Breast epithelium (tissue), 4 donors: ENCODE measurements around the gene SHROOM2. TPM values are rescaled to one million over a fixed set of nuclear protein-coding genes. Genes with fewer than 3 reads are reported as not detected.
A peak's percentile ranks its signal among the peaks of the same experiment; 100 is the strongest.

Source experiments
- DNase-seq, 2 donors: peaks; one replicate each; pipeline ENCODE4 v3.0.0-alpha.2; 2019; ENCODE audit warnings: low spot score in 2 of 2
- H3K27ac ChIP-seq, 2 donors: fragments of 200-600 bp; sonication (generic) in 1 of 2; one replicate each; pipeline ENCODE4 v1.5.1; 2016 to 2019; ENCODE audit warnings: mild to moderate bottlenecking in 1 of 2
- H3K27me3 ChIP-seq, 2 donors: fragments of 200-600 bp; sonication (generic) in 1 of 2; one replicate each; pipeline versions ENCODE4 v1.5.1 to v1.6.0; 2017 to 2019; ENCODE audit warnings: control low read depth in 1 of 2, mild to moderate bottlenecking in 1 of 2
- H3K36me3 ChIP-seq: fragments of 200-600 bp; one replicate; pipeline ENCODE4 v1.5.1; 2019
- H3K4me1 ChIP-seq, 2 donors: fragments of 200-600 bp; sonication (generic); one replicate each; pipeline ENCODE4 v1.5.1; 2016 to 2019; ENCODE audit warnings: control low read depth in 1 of 2
- H3K4me3 ChIP-seq, 3 donors: fragments of 200-600 bp; sonication (generic); 1 replicate in 2 of 3; 2 replicates in 1 of 3; pipeline ENCODE4 v1.5.1; 2016 to 2019; ENCODE audit warnings: mild to moderate bottlenecking in 3 of 3, moderate library complexity in 2 of 3
- H3K9me3 ChIP-seq, 2 donors: fragments of 200-600 bp; sonication (generic) in 1 of 2; one replicate each; pipeline ENCODE4 v1.5.1; 2016 to 2019; ENCODE audit warnings: control low read depth in 1 of 2
- POLR2A ChIP-seq: fragments of 450-650 bp; IDR thresholded peaks from one replicate; pipeline ENCODE4 v1.6.1; 2016; ENCODE audit warnings: antibody characterized with exemption, mild to moderate bottlenecking, moderate library complexity
- POLR2AphosphoS5 ChIP-seq, 3 donors: sonication (generic); formaldehyde crosslinking; IDR thresholded peaks; one replicate each; pipeline ENCODE4 v1.6.1; 2017; ENCODE audit warnings: antibody characterized with exemption in 3 of 3
- intact Hi-C: fragments of 100-400 bp; cut with DNase I; formaldehyde crosslinking; loops from one replicate; pipeline ENCODE4 v1.15.1; 2023; ENCODE audit warnings: low total_unique reads
- total RNA-seq, 3 donors: library from RNA; depleted of rRNA; stranded (reverse); fragments of >200 nt; gene quantifications; one replicate each; pipeline ENCODE4 v1.1.0, GENCODE V29; 2016
- TF ChIP-seq, protein P1 (sequence below), 3 donors: fragments of 450-650 bp; IDR thresholded peaks; one replicate each; pipeline ENCODE4 v1.5.1; 2016 to 2017; ENCODE audit warnings: antibody characterized with exemption in 3 of 3, mild to moderate bottlenecking in 3 of 3, moderate library complexity in 3 of 3

SHROOM2 gene
- total RNA-seq, 3 donors from 2014 or later, result 0.48 to 4.5 (median 3.9) TPM

DNA sequence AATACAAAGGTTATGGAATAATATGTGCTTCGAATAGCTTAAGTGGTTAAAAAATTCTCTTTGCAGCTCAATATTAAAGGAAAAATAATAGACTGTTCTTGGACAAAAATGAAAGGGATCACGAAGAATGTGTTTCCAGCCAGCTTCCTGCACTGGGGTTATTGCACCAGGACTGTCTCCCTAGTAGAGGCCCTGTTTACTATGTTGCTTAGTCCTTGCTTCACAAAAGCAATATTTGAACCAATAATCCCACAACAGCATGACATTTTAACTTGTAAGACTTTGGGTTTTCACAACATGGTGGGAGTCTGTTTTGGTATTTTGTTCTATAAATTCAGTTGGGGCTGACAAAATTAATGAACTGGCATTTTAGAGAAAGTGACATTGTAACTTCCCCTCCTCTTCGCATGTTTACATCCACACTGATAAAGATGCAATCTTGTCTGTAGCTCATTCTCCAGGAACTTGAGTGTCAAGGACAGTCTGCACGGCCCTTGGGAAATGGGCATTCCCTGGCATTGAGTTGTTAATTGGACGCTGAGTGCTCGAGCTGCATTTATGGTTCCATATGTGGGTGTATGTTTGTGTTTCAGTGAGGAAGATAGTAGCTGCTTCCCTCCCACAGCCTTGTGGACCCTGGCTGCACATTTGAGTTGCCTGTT is 39.0 kb downstream of the SHROOM2 start:
- DNase-seq, result no peak
- intact Hi-C loops, result no loop called here

DNA sequence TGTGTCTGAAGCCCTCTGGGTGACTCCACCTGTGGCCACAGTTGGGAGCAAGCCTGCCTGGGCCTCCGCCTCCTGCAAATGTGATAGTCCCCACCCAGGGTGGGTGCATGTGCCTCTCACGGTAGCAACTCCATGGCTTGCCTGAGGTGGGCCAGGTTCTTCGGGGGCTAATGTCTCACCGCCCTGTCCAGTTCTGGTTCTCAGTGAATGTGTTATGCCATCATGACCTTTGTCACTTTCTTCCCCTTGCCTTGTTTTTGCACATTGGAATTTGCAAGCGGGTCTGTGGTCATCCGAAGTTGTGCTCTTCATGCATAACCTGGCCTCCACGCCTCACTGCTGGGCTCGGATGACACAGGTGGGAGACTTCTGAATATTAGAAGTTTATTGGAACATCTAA is 39.7 kb downstream of the SHROOM2 start:
- Histone ChIP-seq H3K4me1 (no peaks in the 10 kb centered on the region), H3K4me3 (no peak overlapping the region), H3K36me3 (no peaks in the 10 kb centered on the region), H3K27me3 (peaks cover 0 to 19% of the 10 kb centered on the region in 2 donors), H3K27ac (no peak overlapping the region), H3K9me3 (no peaks in the 10 kb centered on the region)
- TF ChIP-seq POLR2AphosphoS5 (IDR thresholded peaks at IDR 0.05) (no peak), POLR2A (no peak)
- TF ChIP-seq, protein P1, sequence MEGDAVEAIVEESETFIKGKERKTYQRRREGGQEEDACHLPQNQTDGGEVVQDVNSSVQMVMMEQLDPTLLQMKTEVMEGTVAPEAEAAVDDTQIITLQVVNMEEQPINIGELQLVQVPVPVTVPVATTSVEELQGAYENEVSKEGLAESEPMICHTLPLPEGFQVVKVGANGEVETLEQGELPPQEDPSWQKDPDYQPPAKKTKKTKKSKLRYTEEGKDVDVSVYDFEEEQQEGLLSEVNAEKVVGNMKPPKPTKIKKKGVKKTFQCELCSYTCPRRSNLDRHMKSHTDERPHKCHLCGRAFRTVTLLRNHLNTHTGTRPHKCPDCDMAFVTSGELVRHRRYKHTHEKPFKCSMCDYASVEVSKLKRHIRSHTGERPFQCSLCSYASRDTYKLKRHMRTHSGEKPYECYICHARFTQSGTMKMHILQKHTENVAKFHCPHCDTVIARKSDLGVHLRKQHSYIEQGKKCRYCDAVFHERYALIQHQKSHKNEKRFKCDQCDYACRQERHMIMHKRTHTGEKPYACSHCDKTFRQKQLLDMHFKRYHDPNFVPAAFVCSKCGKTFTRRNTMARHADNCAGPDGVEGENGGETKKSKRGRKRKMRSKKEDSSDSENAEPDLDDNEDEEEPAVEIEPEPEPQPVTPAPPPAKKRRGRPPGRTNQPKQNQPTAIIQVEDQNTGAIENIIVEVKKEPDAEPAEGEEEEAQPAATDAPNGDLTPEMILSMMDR (IDR thresholded peaks at IDR 0.05), result no peak
- intact Hi-C loops, result no loop called here
- no peak for DNase-seq

More for the DNA sequence above, 39.0 kb downstream of the SHROOM2 start:
- H3K36me3 ChIP-seq, result no peaks in the 10 kb centered on the region
- peaks cover 0 to 19% of the 10 kb centered on the region in 2 donors for H3K27me3 ChIP-seq
- TF ChIP-seq, protein P1 (IDR thresholded peaks at IDR 0.05), result no peak
- no peak for TF ChIP-seq POLR2AphosphoS5 (IDR thresholded peaks at IDR 0.05)
- TF ChIP-seq POLR2A, result no peak
- no peak overlapping the region for H3K4me3 ChIP-seq
- H3K27ac ChIP-seq, result no peak overlapping the region
- H3K4me1 ChIP-seq, result no peaks in the 10 kb centered on the region
- no peaks in the 10 kb centered on the region for H3K9me3 ChIP-seq

DNA sequence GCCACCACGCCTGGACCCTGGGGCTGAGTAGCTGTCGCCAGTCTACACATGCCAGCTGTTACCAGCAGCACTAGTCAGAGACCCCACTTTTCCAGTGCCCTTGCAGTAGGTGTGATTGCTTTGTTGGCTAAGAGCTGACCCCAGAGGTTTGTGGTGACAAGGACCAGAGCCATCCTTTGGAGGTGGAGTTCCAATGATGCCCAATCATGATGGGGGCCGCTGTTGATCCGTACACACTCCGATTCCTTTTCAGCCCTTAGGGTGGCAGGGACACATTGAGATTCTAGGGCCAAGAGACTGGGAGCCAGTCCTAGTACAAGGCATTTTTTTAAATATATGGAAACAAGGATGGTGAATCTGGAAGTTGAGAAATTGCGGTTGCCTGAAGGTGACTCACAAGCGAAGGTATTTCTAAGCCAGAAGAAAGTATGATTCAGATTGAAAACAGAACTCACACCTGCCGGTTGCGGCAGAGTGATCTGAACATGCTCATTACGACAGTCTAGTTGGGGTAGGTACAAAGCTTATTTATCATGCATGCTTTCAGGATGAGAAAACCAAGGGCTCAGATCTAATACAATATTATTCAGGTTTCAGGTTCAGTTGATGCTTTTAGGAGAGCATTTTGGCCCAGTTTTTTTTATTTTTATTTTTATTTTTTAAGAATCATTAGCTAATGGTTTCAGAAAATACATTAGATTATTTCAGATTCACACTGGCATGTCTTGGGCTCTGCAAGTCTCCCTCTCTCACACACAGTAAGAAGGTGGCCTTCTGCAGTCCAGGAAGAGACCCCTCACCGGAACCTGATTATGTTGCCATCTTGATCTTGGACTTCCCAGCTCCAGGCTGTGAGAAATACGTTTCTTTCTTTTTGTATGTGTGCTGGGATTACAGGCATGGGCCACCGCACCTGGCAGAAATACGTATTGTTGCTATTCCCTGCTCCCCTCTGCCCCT is 43.4 kb downstream of the SHROOM2 start:
- intact Hi-C loops, result no loop called here
- H3K27me3 ChIP-seq, result peaks cover 0 to 11% of the 10 kb centered on the region in 2 donors
- DNase-seq, result peak in 1 of 2 donors; percentile 43
- no peaks in the 10 kb centered on the region for H3K9me3 ChIP-seq
- H3K4me1 ChIP-seq, result no peaks in the 10 kb centered on the region
- H3K4me3 ChIP-seq, result no peak overlapping the region
- H3K36me3 ChIP-seq, result no peaks in the 10 kb centered on the region
- peak overlapping the region in 1 of 2 donors; percentile 9 for H3K27ac ChIP-seq
- TF ChIP-seq, protein P1 (IDR thresholded peaks at IDR 0.05), result no peak
- TF ChIP-seq POLR2AphosphoS5 (IDR thresholded peaks at IDR 0.05) (no peak), POLR2A (no peak)

DNA sequence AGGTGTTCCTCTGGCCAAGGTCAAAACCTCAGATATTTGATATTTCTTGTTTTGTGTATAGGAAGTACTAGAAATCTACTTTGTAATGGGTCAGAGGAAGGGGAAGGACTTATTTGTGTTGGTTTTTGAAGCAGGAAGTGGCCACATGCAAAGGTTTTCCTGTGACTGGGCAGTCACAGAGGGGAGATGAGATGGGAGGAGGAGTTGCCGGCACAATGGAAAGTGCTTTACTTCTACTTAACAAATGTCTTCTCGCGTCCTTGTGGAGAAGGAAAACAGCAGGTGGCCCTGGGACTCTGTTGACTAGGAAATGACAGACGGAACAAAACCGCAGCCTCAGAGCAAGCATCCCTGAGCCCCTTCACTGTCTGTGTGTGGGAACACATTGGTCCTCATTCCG is 46.6 kb downstream of the SHROOM2 start:
- no peak for DNase-seq
- TF ChIP-seq POLR2A (no peak), POLR2AphosphoS5 (IDR thresholded peaks at IDR 0.05) (no peak)
- TF ChIP-seq, protein P1 (IDR thresholded peaks at IDR 0.05), result no peak
- peaks cover 0 to under 1% of the 10 kb centered on the region in 2 donors for H3K27me3 ChIP-seq
- intact Hi-C loops, result no loop called here
- H3K4me3 ChIP-seq, result no peak overlapping the region
- H3K9me3 ChIP-seq, result no peaks in the 10 kb centered on the region
- H3K36me3 ChIP-seq, result no peaks in the 10 kb centered on the region
- H3K27ac ChIP-seq, result no peak overlapping the region
- no peaks in the 10 kb centered on the region for H3K4me1 ChIP-seq
